ENCODE measurements around the gene GP1BA. TPM values are rescaled to one million over a fixed set of nuclear protein-coding genes. Genes with fewer than 3 reads are reported as not detected.

Gene GP1BA
- total and polyA plus RNA-seq, 2 of the 8 experiments (the other 6 are each of a cell fraction or from before 2014, with no cell fraction given), result not detected

DNA sequence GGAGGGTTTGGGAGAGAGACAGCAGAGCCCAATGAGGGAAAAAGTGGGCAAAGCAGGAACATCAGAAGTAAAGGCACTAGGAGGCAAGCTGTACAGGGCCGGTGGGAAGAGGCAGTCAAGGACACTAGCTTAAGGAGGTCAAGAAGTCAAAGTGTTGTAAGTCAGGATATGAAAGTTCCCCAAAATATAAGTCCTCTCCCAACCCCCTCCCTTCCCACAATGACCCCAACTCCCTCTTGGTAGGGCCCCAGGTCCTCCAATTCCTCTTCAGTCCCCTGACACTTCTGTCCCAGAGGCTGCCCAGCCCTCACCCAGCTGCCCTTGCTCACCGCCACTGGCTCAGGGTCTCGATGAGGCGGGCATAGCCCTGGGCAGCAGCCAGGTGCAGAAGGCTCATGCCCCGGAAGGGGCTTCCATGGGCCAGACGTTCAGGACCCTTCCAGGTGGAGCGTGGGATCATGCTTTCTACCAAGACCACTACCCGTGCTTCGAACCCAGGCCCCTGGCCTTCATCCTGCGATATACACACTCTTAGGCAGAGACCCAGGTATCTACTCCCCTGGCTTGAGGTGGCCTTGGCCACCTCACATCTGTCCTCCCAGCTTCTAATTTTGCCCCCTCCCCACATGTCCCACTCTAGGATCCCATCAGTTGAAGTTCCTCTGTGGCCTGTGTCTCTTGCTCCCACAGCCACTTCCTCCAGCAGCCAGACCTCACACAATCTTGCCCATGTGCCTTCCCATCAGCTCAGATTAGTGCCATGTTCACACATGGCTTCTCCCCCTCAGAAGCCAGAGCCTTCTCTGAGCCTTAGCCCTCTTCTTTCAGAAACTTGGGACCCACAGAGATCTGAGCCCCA lies 41.4 kb downstream of the GP1BA start:
- H4K5ac ChIP-seq (ENCODE audit: insufficient read length, low read depth, low read length), result no peak overlapping the region
- H2AK5ac ChIP-seq (ENCODE audit: low read depth, low read length), result no peak overlapping the region
- no peak overlapping the region for H4K8ac ChIP-seq (ENCODE audit: extremely low read depth, insufficient read depth, low read length)
- ChIA-PET CTCF (ENCODE audit: partially characterized antibody) (interaction anchor here (0.8 to 2.8 kb wide), 4 partner anchors 13 to 64 kb away, joined by 3 to 15 read pairs (median 4); partner anchors contain the start of genes CAMTA2 and GP1BA), POLR2A (ENCODE audit: partially characterized antibody) (interaction anchor here (0.7 to 32.4 kb wide), 8 partner anchors 12 to 308 kb away, joined by 3 to 987 read pairs (median 7); partner anchors contain the start of genes CAMTA2, CHRNE, ENO3 and INCA1)
- H3K79me2 ChIP-seq (ENCODE audit: control insufficient read depth in 1 of 2, insufficient read depth in 2 of 2, low read length in 2 of 2), result peaks cover 0 to 12% of the 10 kb centered on the region in 2 experiments; a peak in 1 of 4 replicates
- no peak overlapping the region for H2BK15ac ChIP-seq (ENCODE audit: low read length)
- peaks cover 0 to 11% (median 0%) of the 10 kb centered on the region in 4 experiments; a peak in 2 of 8 replicates for H3K36me3 ChIP-seq (ENCODE audit: control insufficient read depth in 2 of 4, insufficient read depth in 4 of 4, low read length in 3 of 4)
- H3K14ac ChIP-seq (ENCODE audit: insufficient read length), result no peak overlapping the region
- no peak overlapping the region for H3K9ac ChIP-seq (replicated peaks in 1 of 4; ENCODE audit: extremely low read depth in 1 of 4, low read depth in 3 of 4, low read length in 3 of 4)
- no peak overlapping the region for H3K27ac ChIP-seq (ENCODE audit: low read depth, low read length)
- no peak overlapping the region for H3K56ac ChIP-seq (replicated peaks; ENCODE audit: insufficient read length, low read depth, low read length)
- H3K18ac ChIP-seq (ENCODE audit: extremely low read depth, low read length), result no peak overlapping the region
- H4K91ac ChIP-seq (replicated peaks; ENCODE audit: insufficient read length, low read length), result no peak overlapping the region
- H4K20me1 ChIP-seq (replicated peaks in 1 of 2; ENCODE audit: control insufficient read depth in 1 of 2, insufficient read depth in 2 of 2, low read length in 2 of 2), result peaks cover 2 to 13% of the 10 kb centered on the region in 2 experiments
- H2AFZ ChIP-seq (ENCODE audit: low read length), result no peak overlapping the region
- H2BK12ac ChIP-seq (ENCODE audit: low read depth, low read length), result no peak overlapping the region
- H3K23me2 ChIP-seq (ENCODE audit: low read depth, low read length), result peaks cover 7% of the 10 kb centered on the region
- no peak overlapping the region for H3K4me3 ChIP-seq (ENCODE audit: extremely low read depth in 1 of 4, insufficient read depth in 2 of 4, low read depth in 3 of 4, low read length in 4 of 4)
- peaks cover 0 to 47% (median 34%) of the 10 kb centered on the region in 4 experiments; a peak in 6 of 7 replicates for H3K27me3 ChIP-seq (replicated peaks in 1 of 4; ENCODE audit: control insufficient read depth in 3 of 4, extremely low read depth in 1 of 4, insufficient read depth in 3 of 4, low read length in 3 of 4)
- no peak overlapping the region for H3K4me2 ChIP-seq (ENCODE audit: insufficient read depth in 1 of 2, low read depth in 2 of 2, low read length in 2 of 2)
- H2BK5ac ChIP-seq (ENCODE audit: low read depth, low read length), result no peak overlapping the region
- TF ChIP-seq RFX5 (IDR thresholded peaks at IDR 0.05; ENCODE audit: borderline replicate concordance, low read depth, low read length) (no peak), POLR2A (IDR thresholded peaks at IDR 0.05; ENCODE audit: control extremely low read depth in 1 of 2, low read depth in 2 of 2, low read length in 2 of 2) (no peak), SP1 (IDR thresholded peaks at IDR 0.05; ENCODE audit: low read depth, low read length) (no peak), SP2 (IDR thresholded peaks at IDR 0.05; ENCODE audit: low read length) (no peak), SRF (IDR thresholded peaks at IDR 0.05; ENCODE audit: low read depth, low read length) (no peak), GTF2F1 (IDR thresholded peaks at IDR 0.05; ENCODE audit: borderline replicate concordance, low read depth, low read length) (no peak)
- TF ChIP-seq, protein P1, sequence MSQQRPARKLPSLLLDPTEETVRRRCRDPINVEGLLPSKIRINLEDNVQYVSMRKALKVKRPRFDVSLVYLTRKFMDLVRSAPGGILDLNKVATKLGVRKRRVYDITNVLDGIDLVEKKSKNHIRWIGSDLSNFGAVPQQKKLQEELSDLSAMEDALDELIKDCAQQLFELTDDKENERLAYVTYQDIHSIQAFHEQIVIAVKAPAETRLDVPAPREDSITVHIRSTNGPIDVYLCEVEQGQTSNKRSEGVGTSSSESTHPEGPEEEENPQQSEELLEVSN (IDR thresholded peaks at IDR 0.05), result no peak
- TF ChIP-seq, protein P2, sequence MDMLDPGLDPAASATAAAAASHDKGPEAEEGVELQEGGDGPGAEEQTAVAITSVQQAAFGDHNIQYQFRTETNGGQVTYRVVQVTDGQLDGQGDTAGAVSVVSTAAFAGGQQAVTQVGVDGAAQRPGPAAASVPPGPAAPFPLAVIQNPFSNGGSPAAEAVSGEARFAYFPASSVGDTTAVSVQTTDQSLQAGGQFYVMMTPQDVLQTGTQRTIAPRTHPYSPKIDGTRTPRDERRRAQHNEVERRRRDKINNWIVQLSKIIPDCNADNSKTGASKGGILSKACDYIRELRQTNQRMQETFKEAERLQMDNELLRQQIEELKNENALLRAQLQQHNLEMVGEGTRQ (IDR thresholded peaks at IDR 0.05; ENCODE audit: low read length), result no peak
- no peak overlapping the region for H3K23ac ChIP-seq (ENCODE audit: insufficient read length)
- no peak for FAIRE-seq
- H3K4me1 ChIP-seq (replicated peaks in 1 of 4; ENCODE audit: control insufficient read depth in 3 of 4, insufficient read depth in 4 of 4, low read length in 3 of 4), result peaks cover 0 to 13% (median 6%) of the 10 kb centered on the region in 4 experiments; a peak in 5 of 7 replicates
- WGBS, 2 experiments (ENCODE audit: extremely low coverage in 1 of 2, insufficient coverage in 1 of 2, insufficient read length in 1 of 2, insufficient replicate concordance in 2 of 2, low coverage in 1 of 2, low lambda C conversion rate in 2 of 2, missing lambda C conversion rate in 1 of 2), result 91% methylated on average over 10 of the region's 10 CpGs; no CpG with 5 or more reads in 1 of the 2 experiments
- H3K4ac ChIP-seq (replicated peaks; ENCODE audit: insufficient read length, low read depth, low read length), result no peak overlapping the region
- no peak for DNase-seq (ENCODE audit: low read depth in 1 of 2, low spot score in 2 of 2)
- no peak overlapping the region for H2BK120ac ChIP-seq (replicated peaks; ENCODE audit: low read depth, low read length)
- no peak overlapping the region for H2BK20ac ChIP-seq (ENCODE audit: low read length)
- 0 out of 2 replicates have a peak, but pooled peaks cover 3% of the 10 kb centered on the region for H3K79me1 ChIP-seq (ENCODE audit: low read depth, low read length)
- H3K9me3 ChIP-seq (ENCODE audit: insufficient read depth in 2 of 2, low read depth in 1 of 2, low read length in 1 of 2), result no peaks in the 10 kb centered on the region
